Neural progenitor cell (in vitro differentiated cells): Measurements from ENCODE around the gene PRKCE. TPM values are rescaled to one million over a fixed set of nuclear protein-coding genes. Genes with fewer than 3 reads are reported as not detected.
A peak's percentile ranks its signal among the peaks of the same experiment; 100 is the strongest.

ENCODE experiments used
- DNase-seq: peaks from one replicate; pipeline ENCODE4 v3.0.0-alpha.2; 2016; ENCODE audit warnings: low spot score
- H2AFZ ChIP-seq: fragments of 200-600 bp; sonication (generic); replicated peaks from 2 replicates; pipeline ENCODE4 v1.6.1; 2016; ENCODE audit warnings: antibody characterized with exemption
- H3F3A ChIP-seq: fragments of 200-600 bp; sonication (generic); 2 replicates; pipeline ENCODE4 v1.6.1; 2016; ENCODE audit warnings: antibody characterized with exemption, low read depth
- H3K27ac ChIP-seq: fragments of 200-600 bp; sonication (generic); 2 replicates; pipeline ENCODE4 v1.5.1; 2016; ENCODE audit warnings: mild to moderate bottlenecking
- H3K27me3 ChIP-seq: fragments of 200-600 bp; sonication (generic); 2 replicates; pipeline ENCODE4 v1.6.1; 2016; ENCODE audit warnings: mild to moderate bottlenecking, moderate library complexity
- H3K36me3 ChIP-seq: fragments of 200-600 bp; sonication (generic); 2 replicates; pipeline ENCODE4 v1.5.1; 2016
- H3K4me1 ChIP-seq: fragments of 200-600 bp; sonication (generic); 2 replicates; pipeline ENCODE4 v1.6.1; 2016; ENCODE audit warnings: mixed run types
- H3K4me2 ChIP-seq: fragments of 200-600 bp; sonication (generic); 2 replicates; pipeline ENCODE4 v1.6.1; 2016
- H3K4me3 ChIP-seq: fragments of 200-600 bp; sonication (generic); 2 replicates; pipeline ENCODE4 v1.5.1; 2016
- H3K79me2 ChIP-seq: fragments of 200-600 bp; sonication (generic); 2 replicates; pipeline ENCODE4 v1.6.1; 2016; ENCODE audit warnings: low read depth
- H3K9ac ChIP-seq: fragments of 200-600 bp; sonication (generic); 2 replicates; pipeline ENCODE4 v1.6.1; 2016
- H3K9me3 ChIP-seq: fragments of 200-600 bp; sonication (generic); 2 replicates; pipeline ENCODE4 v1.5.1; 2016; ENCODE audit warnings: low read depth
- H4K20me1 ChIP-seq: fragments of 200-600 bp; sonication (generic); 2 replicates; pipeline ENCODE4 v1.6.1; 2016; ENCODE audit warnings: low read depth
- H3K27ac Mint-ChIP-seq: 3 replicates; pipeline ENCODE4 v1.8.0; 2021; ENCODE audit warnings: mixed read lengths
- H3K27me3 Mint-ChIP-seq: 2 replicates; pipeline ENCODE4 v1.8.0; 2022; ENCODE audit warnings: low read depth, mild to moderate bottlenecking, inconsistent platforms, moderate library complexity, mixed read lengths; ENCODE audit not compliant: insufficient read depth
- H3K36me3 Mint-ChIP-seq: 3 replicates; pipeline ENCODE4 v1.8.0; 2021; ENCODE audit warnings: mixed read lengths
- H3K4me1 Mint-ChIP-seq: 3 replicates; pipeline ENCODE4 v1.8.0; 2021; ENCODE audit warnings: mixed read lengths
- H3K4me3 Mint-ChIP-seq: 3 replicates; pipeline ENCODE4 v1.8.0; 2021; ENCODE audit warnings: mild to moderate bottlenecking, moderate library complexity, mixed read lengths
- H3K9me3 Mint-ChIP-seq: 3 replicates; pipeline ENCODE4 v1.8.0; 2020; ENCODE audit warnings: mixed read lengths
- EZH2 ChIP-seq: fragments of 200-600 bp; sonication (generic); IDR thresholded peaks from 2 replicates; pipeline ENCODE4 v1.6.1; 2017; ENCODE audit warnings: antibody characterized with exemption, mild to moderate bottlenecking, moderate library complexity
- EZH2phosphoT487 ChIP-seq: fragments of 200-600 bp; sonication (generic); IDR thresholded peaks from 2 replicates; pipeline ENCODE4 v1.6.1; 2017; ENCODE audit warnings: antibody characterized with exemption
- total RNA-seq: library from RNA; depleted of rRNA; stranded (reverse); fragments of >200 nt; gene quantifications from 2 replicates; pipeline ENCODE4 v1.2.3, GENCODE V29; 2015; ENCODE audit warnings: low replicate concordance
- TF ChIP-seq, protein P1 (sequence below): fragments of 200-600 bp; sonication (generic); IDR thresholded peaks from 2 replicates; pipeline ENCODE4 v1.5.1; 2017; ENCODE audit warnings: antibody characterized with exemption, mild to moderate bottlenecking

Gene PRKCE
- total RNA-seq, 1 donor from 2014 or later = 4.1 TPM

DNA sequence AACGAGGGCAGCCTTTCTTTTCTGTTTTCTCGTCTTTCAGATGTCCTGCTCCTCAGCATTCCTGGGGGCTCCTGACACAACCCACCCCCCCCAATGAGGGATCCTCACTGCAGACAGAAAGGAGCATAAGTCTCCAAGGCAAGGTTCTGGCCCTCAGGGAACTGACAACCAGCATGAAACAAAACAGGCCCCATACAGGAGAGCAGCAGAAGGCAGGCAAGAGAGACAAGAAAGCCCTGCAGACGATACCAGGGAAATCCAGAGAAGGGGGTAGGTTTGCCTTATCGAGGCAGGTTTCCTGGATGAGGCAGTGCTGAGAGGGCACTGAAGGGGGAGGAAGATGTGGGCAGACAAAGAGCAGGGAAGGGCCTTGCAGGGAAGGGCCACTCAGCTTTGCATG lies 541.9 kb downstream of the PRKCE start:
- H3K4me1 Mint-ChIP-seq = no peaks in the 10 kb centered on the region
- no peak overlapping the region for H3K27ac Mint-ChIP-seq
- H2AFZ ChIP-seq = peak overlapping the region; percentile 42

DNA sequence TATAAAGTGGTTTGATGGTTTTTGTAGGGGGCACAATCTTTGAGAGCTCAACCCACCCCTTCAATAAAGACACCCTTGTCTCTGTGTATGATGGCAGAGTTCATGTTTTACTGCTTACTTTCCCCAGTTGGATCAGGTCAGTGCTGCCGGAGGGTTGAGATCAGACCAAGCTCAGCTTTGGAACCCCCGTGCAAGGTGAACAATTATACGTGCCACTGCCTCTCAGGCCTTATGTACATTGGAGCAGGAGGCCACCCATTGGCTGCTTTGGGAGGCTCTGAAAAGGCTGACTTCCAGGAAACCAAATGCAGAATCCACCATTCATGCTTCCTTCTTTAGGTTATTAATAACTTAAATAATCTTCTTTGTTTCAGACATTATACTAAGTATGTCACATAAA lies 542.4 kb downstream of the PRKCE start:
- Histone ChIP-seq H3F3A (no peaks in the 10 kb centered on the region), H3K36me3 (no peaks in the 10 kb centered on the region), H3K4me2 (no peak overlapping the region), H3K27ac (no peak overlapping the region), H3K9ac (no peak overlapping the region), H3K4me3 (no peak overlapping the region), H4K20me1 (no peaks in the 10 kb centered on the region), H2AFZ (peak overlapping the region; percentile 42), H3K79me2 (no peaks in the 10 kb centered on the region), H3K9me3 (no peaks in the 10 kb centered on the region), H3K4me1 (no peaks in the 10 kb centered on the region), H3K27me3 (no peaks in the 10 kb centered on the region)
- no peaks in the 10 kb centered on the region for H3K27me3 Mint-ChIP-seq
- H3K4me1 Mint-ChIP-seq = no peaks in the 10 kb centered on the region
- no peak for DNase-seq
- H3K36me3 Mint-ChIP-seq = no peaks in the 10 kb centered on the region
- no peaks in the 10 kb centered on the region for H3K9me3 Mint-ChIP-seq
- H3K4me3 Mint-ChIP-seq = no peak overlapping the region
- TF ChIP-seq, protein P1, sequence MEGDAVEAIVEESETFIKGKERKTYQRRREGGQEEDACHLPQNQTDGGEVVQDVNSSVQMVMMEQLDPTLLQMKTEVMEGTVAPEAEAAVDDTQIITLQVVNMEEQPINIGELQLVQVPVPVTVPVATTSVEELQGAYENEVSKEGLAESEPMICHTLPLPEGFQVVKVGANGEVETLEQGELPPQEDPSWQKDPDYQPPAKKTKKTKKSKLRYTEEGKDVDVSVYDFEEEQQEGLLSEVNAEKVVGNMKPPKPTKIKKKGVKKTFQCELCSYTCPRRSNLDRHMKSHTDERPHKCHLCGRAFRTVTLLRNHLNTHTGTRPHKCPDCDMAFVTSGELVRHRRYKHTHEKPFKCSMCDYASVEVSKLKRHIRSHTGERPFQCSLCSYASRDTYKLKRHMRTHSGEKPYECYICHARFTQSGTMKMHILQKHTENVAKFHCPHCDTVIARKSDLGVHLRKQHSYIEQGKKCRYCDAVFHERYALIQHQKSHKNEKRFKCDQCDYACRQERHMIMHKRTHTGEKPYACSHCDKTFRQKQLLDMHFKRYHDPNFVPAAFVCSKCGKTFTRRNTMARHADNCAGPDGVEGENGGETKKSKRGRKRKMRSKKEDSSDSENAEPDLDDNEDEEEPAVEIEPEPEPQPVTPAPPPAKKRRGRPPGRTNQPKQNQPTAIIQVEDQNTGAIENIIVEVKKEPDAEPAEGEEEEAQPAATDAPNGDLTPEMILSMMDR = no peak
- no peak for TF ChIP-seq EZH2
- no peak for TF ChIP-seq EZH2phosphoT487
- no peak overlapping the region for H3K27ac Mint-ChIP-seq

More for the DNA sequence above, 541.9 kb downstream of the PRKCE start:
- H3K36me3 ChIP-seq = no peaks in the 10 kb centered on the region
- Mint-ChIP-seq H3K4me3 (no peak overlapping the region), H3K9me3 (no peaks in the 10 kb centered on the region), H3K27me3 (no peaks in the 10 kb centered on the region), H3K36me3 (no peaks in the 10 kb centered on the region)
- H3K79me2 ChIP-seq = no peaks in the 10 kb centered on the region
- no peak overlapping the region for H3K4me3 ChIP-seq
- H3K9ac ChIP-seq = no peak overlapping the region
- H3K27ac ChIP-seq = no peak overlapping the region
- no peaks in the 10 kb centered on the region for H3K27me3 ChIP-seq
- no peak overlapping the region for H3K4me2 ChIP-seq
- no peaks in the 10 kb centered on the region for H3K9me3 ChIP-seq
- no peaks in the 10 kb centered on the region for H3K4me1 ChIP-seq
- TF ChIP-seq EZH2phosphoT487 (no peak), EZH2 (no peak)
- TF ChIP-seq, protein P1 = no peak
- no peak for DNase-seq
- no peaks in the 10 kb centered on the region for H4K20me1 ChIP-seq
- no peaks in the 10 kb centered on the region for H3F3A ChIP-seq

DNA sequence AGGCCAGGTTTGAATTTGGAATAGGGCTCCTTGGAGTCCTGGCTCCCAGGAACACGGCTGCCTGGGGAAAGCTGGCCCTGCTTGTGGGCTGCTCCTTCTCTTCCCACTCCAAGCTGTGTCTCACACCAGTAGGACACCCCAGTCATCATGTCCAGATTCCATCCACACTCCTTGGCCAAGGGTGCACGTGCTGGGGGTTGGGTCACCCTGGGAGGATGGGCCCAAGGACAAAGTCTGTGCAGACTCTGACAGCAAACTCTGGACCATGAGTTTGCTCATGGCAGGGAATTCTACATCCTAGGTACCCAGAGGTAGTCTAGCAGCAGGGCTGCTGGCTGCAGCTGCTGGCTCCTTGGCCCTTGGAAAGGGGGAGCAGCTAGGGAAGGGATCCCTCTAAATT lies 543.4 kb downstream of the PRKCE start:
- no peaks in the 10 kb centered on the region for H4K20me1 ChIP-seq
- H3K27me3 Mint-ChIP-seq = no peaks in the 10 kb centered on the region
- H3K27ac ChIP-seq = no peak overlapping the region
- H3K79me2 ChIP-seq = no peaks in the 10 kb centered on the region
- no peaks in the 10 kb centered on the region for H3K36me3 ChIP-seq
- no peaks in the 10 kb centered on the region for H3K4me1 Mint-ChIP-seq
- H3K4me3 ChIP-seq = no peak overlapping the region
- no peak overlapping the region for H2AFZ ChIP-seq
- no peaks in the 10 kb centered on the region for H3K27me3 ChIP-seq
- H3K27ac Mint-ChIP-seq = no peak overlapping the region
- H3F3A ChIP-seq = no peaks in the 10 kb centered on the region
- H3K9ac ChIP-seq = no peak overlapping the region
- no peaks in the 10 kb centered on the region for H3K36me3 Mint-ChIP-seq
- H3K4me2 ChIP-seq = no peak overlapping the region
- H3K9me3 ChIP-seq = no peaks in the 10 kb centered on the region
- no peaks in the 10 kb centered on the region for H3K9me3 Mint-ChIP-seq
- DNase-seq = no peak
- no peak for TF ChIP-seq EZH2phosphoT487
- no peaks in the 10 kb centered on the region for H3K4me1 ChIP-seq
- no peak overlapping the region for H3K4me3 Mint-ChIP-seq

DNA sequence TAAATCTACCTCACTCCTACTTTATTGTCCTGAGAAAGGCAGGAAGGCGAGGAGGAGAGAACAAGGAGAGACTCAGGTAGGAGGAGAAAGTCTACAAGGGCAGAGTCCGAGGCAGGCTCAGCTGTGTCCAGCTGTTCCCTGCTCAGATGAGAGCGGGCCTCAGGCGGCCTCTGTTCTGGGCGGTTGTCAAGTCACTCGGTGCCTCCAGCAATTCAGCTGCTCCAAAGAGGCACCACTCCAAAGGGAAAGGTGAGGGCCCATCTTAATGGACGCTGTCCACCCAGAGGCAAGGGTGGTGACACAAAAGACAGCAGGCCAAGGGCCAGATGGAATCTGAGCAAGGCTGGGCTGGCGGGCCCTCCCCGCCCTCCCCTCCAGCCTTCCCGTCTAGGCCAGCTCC lies 544.3 kb downstream of the PRKCE start:
- H3K9ac ChIP-seq = no peak overlapping the region
- no peaks in the 10 kb centered on the region for H3K9me3 ChIP-seq
- no peaks in the 10 kb centered on the region for H3K79me2 ChIP-seq
- no peak overlapping the region for H2AFZ ChIP-seq
- H3K4me1 ChIP-seq = no peaks in the 10 kb centered on the region
- TF ChIP-seq EZH2phosphoT487 = no peak
- TF ChIP-seq EZH2 = no peak
- TF ChIP-seq, protein P1 = no peak
- no peaks in the 10 kb centered on the region for H3K4me1 Mint-ChIP-seq
- H3K4me2 ChIP-seq = no peak overlapping the region
- H3K36me3 Mint-ChIP-seq = no peaks in the 10 kb centered on the region
- DNase-seq = no peak
- no peak overlapping the region for H3K27ac ChIP-seq
- no peaks in the 10 kb centered on the region for H3K36me3 ChIP-seq
- H3K27me3 Mint-ChIP-seq = no peaks in the 10 kb centered on the region
- H3K27me3 ChIP-seq = no peaks in the 10 kb centered on the region
- no peak overlapping the region for H3K4me3 ChIP-seq
- no peaks in the 10 kb centered on the region for H4K20me1 ChIP-seq
- H3K9me3 Mint-ChIP-seq = no peaks in the 10 kb centered on the region
- H3K27ac Mint-ChIP-seq = peak overlapping the region; percentile 18
- no peaks in the 10 kb centered on the region for H3F3A ChIP-seq
- no peak overlapping the region for H3K4me3 Mint-ChIP-seq
